Gastrocnemius medialis (tissue), 4 donors: ENCODE data around the gene ELF5. TPM values are rescaled to one million over a fixed set of nuclear protein-coding genes. Genes with fewer than 3 reads are reported as not detected.

Experiments
- ATAC-seq, 2 donors: fragments of 150-250 bp; one replicate each; pipeline ENCODE4 v1.9.1; 2016
- DNase-seq, 2 donors: peaks; one replicate each; pipeline ENCODE4 v3.0.0-alpha.2; 2019
- H3K27ac ChIP-seq, 4 donors: fragments of 200-600 bp; sonication (generic); 1 replicate in 1 of 4; 2 replicates in 3 of 4; pipeline ENCODE4 v1.5.1; 2016 to 2018; ENCODE audit warnings: mild to moderate bottlenecking in 2 of 4, moderate library complexity in 1 of 4
- H3K27me3 ChIP-seq, 3 donors: fragments of 200-600 bp; sonication (generic) in 2 of 3; 1 replicate in 1 of 3; 2 replicates in 2 of 3; pipeline versions ENCODE4 v1.5.1 to v1.6.0; 2016 to 2019; ENCODE audit warnings: mild to moderate bottlenecking in 1 of 3, moderate library complexity in 1 of 3
- H3K36me3 ChIP-seq, 2 donors: fragments of 200-600 bp; sonication (generic) in 1 of 2; one replicate each; pipeline ENCODE4 v1.5.1; 2017 to 2018
- H3K4me1 ChIP-seq, 2 donors: fragments of 200-600 bp; sonication (generic) in 1 of 2; one replicate each; pipeline ENCODE4 v1.5.1; 2016 to 2017; ENCODE audit warnings: mild to moderate bottlenecking in 2 of 2
- H3K4me3 ChIP-seq, 4 donors: fragments of 200-600 bp; sonication (generic) in 3 of 4; 1 replicate in 1 of 4; 2 replicates in 3 of 4; pipeline ENCODE4 v1.5.1; 2016 to 2019; ENCODE audit warnings: mild to moderate bottlenecking in 2 of 4
- H3K9me3 ChIP-seq, 3 donors: fragments of 200-600 bp; sonication (generic) in 2 of 3; 1 replicate in 1 of 3; 2 replicates in 2 of 3; pipeline ENCODE4 v1.5.1; 2016 to 2019
- CTCF ChIP-seq, 5 experiments: fragments of 450-650 bp in 3 of 5; fragments of 200-600 bp in 2 of 5; sonication (generic) in 2 of 5; IDR thresholded peaks in 4 of 5; conservative IDR thresholded peaks in 1 of 5; 1 replicate in 4 of 5; 2 replicates in 1 of 5; pipeline ENCODE4 v1.5.1; 2016 to 2019; ENCODE audit warnings: antibody characterized with exemption in 5 of 5, mild to moderate bottlenecking in 3 of 5, moderate library complexity in 3 of 5
- POLR2A ChIP-seq, 2 donors: fragments of 450-650 bp; IDR thresholded peaks; one replicate each; pipeline ENCODE4 v1.6.1; 2017; ENCODE audit warnings: antibody characterized with exemption in 2 of 2, mild to moderate bottlenecking in 2 of 2, moderate library complexity in 2 of 2
- in situ Hi-C, 4 donors: fragments of 200-750 bp; cut with MboI; loops; one replicate each; pipeline versions ENCODE4 v1.15.0 to v1.8.0; 2017; ENCODE audit warnings: low sequenced_read_pairs in 4 of 4
- intact Hi-C: fragments of 100-400 bp; cut with DNase I; formaldehyde crosslinking; loops from one replicate; pipeline ENCODE4 v1.15.1; 2023; ENCODE audit warnings: low total_unique reads
- total RNA-seq, 4 donors: library from RNA; depleted of rRNA; stranded (reverse); fragments of >200 nt; gene quantifications; one replicate each; pipeline versions ENCODE4 v1.1.0 to v1.2.3, GENCODE V29; 2016

The ELF5 gene
- total RNA-seq, 4 donors from 2014 or later, result not detected

DNA sequence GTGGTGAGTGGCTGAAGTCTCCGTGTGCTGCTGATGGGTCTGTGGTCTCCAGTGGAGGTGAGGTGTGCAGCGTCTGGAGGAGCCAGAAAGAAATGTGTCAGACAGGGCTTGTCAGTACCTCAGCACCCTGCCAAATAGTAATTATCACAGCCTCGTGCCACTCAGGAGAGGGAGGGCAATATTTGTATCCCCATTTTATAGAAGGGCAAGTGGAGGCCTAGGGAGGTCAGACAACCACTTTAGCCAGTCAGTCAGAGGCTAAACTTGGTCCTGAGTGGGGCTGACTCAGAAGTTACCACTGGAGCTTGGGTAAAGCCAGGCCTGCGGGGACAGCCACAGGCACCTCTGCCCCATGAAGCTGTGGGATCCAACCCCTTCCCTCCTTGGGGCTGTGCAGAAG, 11.5 kb upstream of the ELF5 start:
- Histone ChIP-seq H3K4me1 (no peaks in the 10 kb centered on the region), H3K4me3 (no peak overlapping the region), H3K27ac (no peak overlapping the region), H3K9me3 (no peaks in the 10 kb centered on the region), H3K27me3 (no peaks in the 10 kb centered on the region), H3K36me3 (no peaks in the 10 kb centered on the region)
- in situ Hi-C loops (no loop called here), intact Hi-C loops (no loop called here)
- TF ChIP-seq POLR2A (IDR thresholded peaks at IDR 0.05) (no peak), CTCF (IDR thresholded peaks at IDR 0.05 in 4 of 5, conservative IDR thresholded peaks at IDR 0.05 in 1 of 5) (no peak)
- ATAC-seq (no peak), DNase-seq (no peak)

DNA sequence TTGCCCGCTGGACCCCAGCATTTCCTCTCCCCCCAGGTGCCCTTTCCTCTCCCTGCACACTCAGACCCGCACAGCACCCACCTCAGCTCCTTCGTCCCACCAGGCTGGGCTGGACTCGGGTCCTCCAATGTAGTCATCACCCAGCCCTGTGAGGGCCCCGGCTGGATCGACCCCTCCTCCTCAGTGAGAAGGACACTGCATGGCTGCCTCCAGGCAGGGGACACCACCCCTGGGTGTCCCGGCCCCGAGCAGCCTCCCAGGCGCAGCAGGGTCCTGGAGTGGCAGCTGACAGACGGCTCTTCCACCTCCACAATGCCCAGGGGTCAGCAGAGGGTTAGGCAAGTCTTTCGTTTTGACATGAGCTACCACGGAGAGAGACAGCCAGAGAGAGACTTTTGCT, 11.1 kb upstream of the ELF5 start:
- Histone ChIP-seq H3K4me1 (no peaks in the 10 kb centered on the region), H3K4me3 (no peak overlapping the region), H3K36me3 (no peaks in the 10 kb centered on the region), H3K9me3 (no peaks in the 10 kb centered on the region), H3K27ac (no peak overlapping the region), H3K27me3 (no peaks in the 10 kb centered on the region)
- TF ChIP-seq POLR2A (IDR thresholded peaks at IDR 0.05) (no peak), CTCF (IDR thresholded peaks at IDR 0.05 in 4 of 5, conservative IDR thresholded peaks at IDR 0.05 in 1 of 5) (no peak)
- ATAC-seq (no peak), DNase-seq (no peak)
- in situ Hi-C loops (no loop called here), intact Hi-C loops (no loop called here)

GRCh38 chr11:34523053-34523452, 9.5 kb upstream of the ELF5 start:
- in situ Hi-C loops (no loop called here), intact Hi-C loops (no loop called here)
- TF ChIP-seq POLR2A (IDR thresholded peaks at IDR 0.05) (no peak), CTCF (IDR thresholded peaks at IDR 0.05 in 4 of 5, conservative IDR thresholded peaks at IDR 0.05 in 1 of 5) (no peak)
- Histone ChIP-seq H3K9me3 (no peaks in the 10 kb centered on the region), H3K4me3 (no peak overlapping the region), H3K36me3 (no peaks in the 10 kb centered on the region), H3K27ac (no peak overlapping the region), H3K4me1 (no peaks in the 10 kb centered on the region), H3K27me3 (no peaks in the 10 kb centered on the region)
- ATAC-seq (no peak), DNase-seq (no peak)

- intact Hi-C loops, result no loop called here
- no peaks in the 10 kb centered on the region for H3K27me3 ChIP-seq
- no peak overlapping the region for H3K4me3 ChIP-seq
- no peaks in the 10 kb centered on the region for H3K9me3 ChIP-seq
- TF ChIP-seq POLR2A (IDR thresholded peaks at IDR 0.05) (no peak), CTCF (IDR thresholded peaks at IDR 0.05 in 4 of 5, conservative IDR thresholded peaks at IDR 0.05 in 1 of 5) (no peak)
- in situ Hi-C loops, result no loop called here
- H3K27ac ChIP-seq, result no peak overlapping the region
- ATAC-seq (no peak), DNase-seq (no peak)
- H3K36me3 ChIP-seq, result no peaks in the 10 kb centered on the region
- no peaks in the 10 kb centered on the region for H3K4me1 ChIP-seq
Measured at GRCh38 chr11:34522188-34522587, 8.6 kb upstream of the ELF5 start.

GRCh38 chr11:34521265-34521664, 7.7 kb upstream of the ELF5 start:
- no peaks in the 10 kb centered on the region for H3K36me3 ChIP-seq
- TF ChIP-seq POLR2A (IDR thresholded peaks at IDR 0.05) (no peak), CTCF (IDR thresholded peaks at IDR 0.05 in 4 of 5, conservative IDR thresholded peaks at IDR 0.05 in 1 of 5) (no peak)
- no peak for ATAC-seq
- H3K27me3 ChIP-seq, result no peaks in the 10 kb centered on the region
- intact Hi-C loops (no loop called here), in situ Hi-C loops (no loop called here)
- H3K9me3 ChIP-seq, result no peaks in the 10 kb centered on the region
- no peaks in the 10 kb centered on the region for H3K4me1 ChIP-seq
- H3K4me3 ChIP-seq, result no peak overlapping the region
- no peak for DNase-seq
- no peak overlapping the region for H3K27ac ChIP-seq
